Measurements from ENCODE around the gene HS3ST6.
"Not testable (repeated sequence)": the region's sequence is repeated elsewhere in the genome, so short reads cannot be mapped to it uniquely, and the experiment has no call there.

Gene HS3ST6

GRCh38 chr16:1902547-1903219, 15.5 kb downstream of the HS3ST6 start:
- H3K9ac ChIP-seq = no peak overlapping the region
- H3K27me3 ChIP-seq (ENCODE audit: insufficient read depth, low read depth) = peaks cover 88% of the 10 kb centered on the region
- H3K4me1 ChIP-seq (ENCODE audit: low read depth, poor library complexity, severe bottlenecking) = peaks cover 5% of the 10 kb centered on the region
- no peak overlapping the region for H2AFZ ChIP-seq (ENCODE audit: low read depth)
- H3K36me3 ChIP-seq (ENCODE audit: insufficient read depth) = no peaks in the 10 kb centered on the region
- H3K4me3 ChIP-seq (IDR thresholded peaks at IDR 0.05; ENCODE audit: insufficient read depth, low read depth, low read length) = no peak overlapping the region
- H4K20me1 ChIP-seq (ENCODE audit: insufficient read depth) = no peaks in the 10 kb centered on the region
- H3K79me2 ChIP-seq (ENCODE audit: insufficient read depth, low read depth) = no peaks in the 10 kb centered on the region
- H3K27ac ChIP-seq = no peak overlapping the region
- no peak overlapping the region for H3K4me2 ChIP-seq
- TF ChIP-seq CTCF (conservative IDR thresholded peaks at IDR 0.05; ENCODE audit: low read depth, low read length) = no peak

- Histone ChIP-seq H3K4me3 (IDR thresholded peaks at IDR 0.05; ENCODE audit: insufficient read depth, low read depth, low read length) (no peak overlapping the region), H3K9ac (no peak overlapping the region), H3K27ac (no peak overlapping the region), H3K4me2 (no peak overlapping the region), H4K20me1 (ENCODE audit: insufficient read depth) (no peaks in the 10 kb centered on the region), H3K79me2 (ENCODE audit: insufficient read depth, low read depth) (no peaks in the 10 kb centered on the region), H3K36me3 (ENCODE audit: insufficient read depth) (no peaks in the 10 kb centered on the region), H3K4me1 (ENCODE audit: low read depth, poor library complexity, severe bottlenecking) (no peaks in the 10 kb centered on the region), H3K27me3 (ENCODE audit: insufficient read depth, low read depth) (peaks cover 90% of the 10 kb centered on the region), H2AFZ (ENCODE audit: low read depth) (no peak overlapping the region)
- no peak for TF ChIP-seq CTCF (conservative IDR thresholded peaks at IDR 0.05; ENCODE audit: low read depth, low read length)
These were observed 17.8 kb downstream of the HS3ST6 start for GRCh38 chr16:1900452-1900774.

- peaks cover 90% of the 10 kb centered on the region for H3K27me3 ChIP-seq (ENCODE audit: insufficient read depth, low read depth)
- H3K79me2 ChIP-seq (ENCODE audit: insufficient read depth, low read depth) = no peaks in the 10 kb centered on the region
- no peak overlapping the region for H3K27ac ChIP-seq
- no peak overlapping the region for H3K4me3 ChIP-seq (IDR thresholded peaks at IDR 0.05; ENCODE audit: insufficient read depth, low read depth, low read length)
- TF ChIP-seq CTCF (conservative IDR thresholded peaks at IDR 0.05; ENCODE audit: low read depth, low read length) = no peak
- no peak overlapping the region for H3K9ac ChIP-seq
- no peak overlapping the region for H2AFZ ChIP-seq (ENCODE audit: low read depth)
- H3K36me3 ChIP-seq (ENCODE audit: insufficient read depth) = no peaks in the 10 kb centered on the region
- H3K4me1 ChIP-seq (ENCODE audit: low read depth, poor library complexity, severe bottlenecking) = no peaks in the 10 kb centered on the region
- H4K20me1 ChIP-seq (ENCODE audit: insufficient read depth) = no peaks in the 10 kb centered on the region
- no peak overlapping the region for H3K4me2 ChIP-seq
These were observed 18.4 kb downstream of the HS3ST6 start for GRCh38 chr16:1899641-1900451.

GRCh38 chr16:1897692-1898091, 20.5 kb downstream of the HS3ST6 start:
- H3K79me2 ChIP-seq (ENCODE audit: insufficient read depth, low read depth); H3K9ac ChIP-seq; H3K4me1 ChIP-seq (ENCODE audit: low read depth, poor library complexity, severe bottlenecking); H3K27ac ChIP-seq; H3K4me2 ChIP-seq; H3K4me3 ChIP-seq (IDR thresholded peaks at IDR 0.05; ENCODE audit: insufficient read depth, low read depth, low read length); H3K36me3 ChIP-seq (ENCODE audit: insufficient read depth); H4K20me1 ChIP-seq (ENCODE audit: insufficient read depth); H2AFZ ChIP-seq (ENCODE audit: low read depth): not testable (repeated sequence)
- peaks cover 89% of the 10 kb centered on the region for H3K27me3 ChIP-seq (ENCODE audit: insufficient read depth, low read depth)
